Stomach (tissue), 9 donors: Measurements from ENCODE around the gene SP110. TPM values are rescaled to one million over a fixed set of nuclear protein-coding genes. Genes with fewer than 3 reads are reported as not detected.

Source experiments
- DNase-seq, 2 donors: peaks; one replicate each; pipeline versions ENCODE4 v3.0.0 to v3.0.0-alpha.2; 2013 to 2019
- H3K27ac ChIP-seq, 5 donors: fragments of 200-600 bp in 4 of 5; sonication (generic) in 4 of 5; one replicate each; pipeline ENCODE4 v1.5.1; 2013 to 2019; ENCODE audit warnings: mild to moderate bottlenecking in 1 of 5, moderate library complexity in 1 of 5
- H3K27me3 ChIP-seq, 3 donors: fragments of 200-600 bp; sonication (generic); one replicate each; pipeline ENCODE4 v1.5.1; 2017 to 2019; ENCODE audit warnings: mixed run types in 1 of 3
- H3K36me3 ChIP-seq, 4 donors: fragments of 200-600 bp; sonication (generic); 1 replicate in 3 of 4; 2 replicates in 1 of 4; pipeline ENCODE4 v1.5.1; 2016 to 2019
- H3K4me1 ChIP-seq, 4 donors: fragments of 200-600 bp; sonication (generic); one replicate each; pipeline ENCODE4 v1.5.1; 2016 to 2019
- H3K4me3 ChIP-seq, 4 donors: fragments of 200-600 bp; sonication (generic) in 3 of 4; one replicate each; pipeline ENCODE4 v1.5.1; 2016 to 2019; ENCODE audit warnings: mild to moderate bottlenecking in 1 of 4
- H3K9me3 ChIP-seq, 4 donors: fragments of 200-600 bp; sonication (generic); one replicate each; pipeline ENCODE4 v1.5.1; 2016 to 2019
- CTCF ChIP-seq, 7 experiments: fragments of 450-650 bp in 4 of 7; fragments of 200-600 bp in 3 of 7; sonication (generic) in 3 of 7; IDR thresholded peaks; one replicate each; pipeline ENCODE4 v1.5.1; 2016 to 2019; ENCODE audit warnings: antibody characterized with exemption in 7 of 7, control low read depth in 2 of 7, mild to moderate bottlenecking in 1 of 7
- EP300 ChIP-seq: sonication (generic); formaldehyde crosslinking; IDR thresholded peaks from one replicate; pipeline ENCODE4 v1.6.1; 2017; ENCODE audit warnings: antibody characterized with exemption
- POLR2A ChIP-seq, 4 donors: fragments of 450-650 bp; IDR thresholded peaks; one replicate each; pipeline ENCODE4 v1.6.1; 2016; ENCODE audit warnings: antibody characterized with exemption in 4 of 4, control low read depth in 2 of 4, mild to moderate bottlenecking in 1 of 4, moderate library complexity in 1 of 4
- POLR2AphosphoS5 ChIP-seq, 3 donors: sonication (generic); formaldehyde crosslinking; IDR thresholded peaks; one replicate each; pipeline ENCODE4 v1.6.1; 2016; ENCODE audit warnings: antibody characterized with exemption in 3 of 3
- WGBS, 5 donors: extraction: QIAGEN DNeasy Blood & Tissue Kit in 3 of 5; methylation state at CpG; one replicate each; pipeline versions ENCODE4 v1.1.5 to v1.1.7; 2013 to 2018; 5-methylcytosine and 5-hydroxymethylcytosine counted together
- intact Hi-C: fragments of 100-400 bp; cut with DNase I; formaldehyde crosslinking; loops from one replicate; pipeline ENCODE4 v1.15.1; 2023; ENCODE audit warnings: low total_unique reads
- polyA plus RNA-seq, 3 donors: library from polyadenylated mRNA; stranded (reverse); fragments of 200-250 nt; gene quantifications; one replicate each; pipeline ENCODE4 v1.2.3, GENCODE V29; 2013
- total RNA-seq, 5 donors: library from RNA; depleted of rRNA; stranded (reverse); fragments of >200 nt; gene quantifications; one replicate each; pipeline versions ENCODE4 v1.1.0 to v1.2.3, GENCODE V29; 2014 to 2016
- donor health status: healthy with polysubstance abuse.
- donor health status: Bipolar disorder and iron deficiency.
- donor health status: healthy.

The SP110 gene
- total and polyA plus RNA-seq, 8 donors = 4.6 to 40.4 (median 14.1) TPM

- TF ChIP-seq EP300 = no peak
- TF ChIP-seq CTCF (IDR thresholded peaks at IDR 0.05) = no peak
- TF ChIP-seq POLR2A (IDR thresholded peaks at IDR 0.05) = no peak
- TF ChIP-seq POLR2AphosphoS5 (IDR thresholded peaks at IDR 0.05) = no peak
- DNase-seq = no peak
- no peak overlapping the region for H3K27ac ChIP-seq
- intact Hi-C loops = no loop called here
- no peak overlapping the region for H3K4me3 ChIP-seq
- H3K36me3 ChIP-seq = peaks cover 32 to 54% (median 54%) of the 10 kb centered on the region in 4 donors
- 87 to 100% (median 98%) methylated on average over 1 of the region's 1 CpG for WGBS, 5 donors
- no peaks in the 10 kb centered on the region for H3K27me3 ChIP-seq
- H3K4me1 ChIP-seq = peaks cover 14 to 27% (median 22%) of the 10 kb centered on the region in 4 donors
- H3K9me3 ChIP-seq = no peaks in the 10 kb centered on the region
These were observed 3.3 kb downstream of the SP110 start for GRCh38 chr2:230216489-230216888.

- WGBS, 5 donors = 80 to 93% (median 84%) methylated on average over 1 of the region's 1 CpG
- no peak overlapping the region for H3K4me3 ChIP-seq
- H3K27me3 ChIP-seq = no peaks in the 10 kb centered on the region
- DNase-seq = no peak
- peaks cover 83 to 100% (median 99%) of the 10 kb centered on the region in 4 donors for H3K36me3 ChIP-seq
- no peaks in the 10 kb centered on the region for H3K4me1 ChIP-seq
- TF ChIP-seq POLR2AphosphoS5 (IDR thresholded peaks at IDR 0.05) = no peak
- no peak for TF ChIP-seq CTCF (IDR thresholded peaks at IDR 0.05)
- TF ChIP-seq POLR2A (IDR thresholded peaks at IDR 0.05) = no peak
- TF ChIP-seq EP300 = no peak
- intact Hi-C loops = no loop called here
- H3K9me3 ChIP-seq = no peaks in the 10 kb centered on the region
- no peak overlapping the region for H3K27ac ChIP-seq
These were observed 10.2 kb downstream of the SP110 start for GRCh38 chr2:230209422-230210051.

- H3K36me3 ChIP-seq = peaks cover 76 to 100% (median 99%) of the 10 kb centered on the region in 4 donors
- TF ChIP-seq EP300 (no peak), POLR2A (IDR thresholded peaks at IDR 0.05) (no peak), POLR2AphosphoS5 (IDR thresholded peaks at IDR 0.05) (no peak), CTCF (IDR thresholded peaks at IDR 0.05) (no peak)
- intact Hi-C loops = no loop called here
These were observed 11.2 kb downstream of the SP110 start for GRCh38 chr2:230208576-230208975.

GRCh38 chr2:230205721-230206120 is 14.1 kb downstream of the SP110 start:
- Histone ChIP-seq H3K27me3 (no peaks in the 10 kb centered on the region), H3K4me1 (no peaks in the 10 kb centered on the region), H3K27ac (no peak overlapping the region), H3K4me3 (no peak overlapping the region), H3K36me3 (peaks cover 57 to 100% (median 98%) of the 10 kb centered on the region in 4 donors), H3K9me3 (no peaks in the 10 kb centered on the region)
- intact Hi-C loops = no loop called here
- TF ChIP-seq EP300 = no peak
- no peak for TF ChIP-seq POLR2A (IDR thresholded peaks at IDR 0.05)
- TF ChIP-seq POLR2AphosphoS5 (IDR thresholded peaks at IDR 0.05) = no peak
- TF ChIP-seq CTCF (IDR thresholded peaks at IDR 0.05) = no peak
- no peak for DNase-seq
- 91 to 100% (median 95%) methylated on average over 2 of the region's 2 CpGs for WGBS, 5 donors

More at GRCh38 chr2:230208576-230208975, 11.2 kb downstream of the SP110 start:
- H3K9me3 ChIP-seq = no peaks in the 10 kb centered on the region
- no peaks in the 10 kb centered on the region for H3K27me3 ChIP-seq
- no peaks in the 10 kb centered on the region for H3K4me1 ChIP-seq
- no peak for DNase-seq
- no peak overlapping the region for H3K27ac ChIP-seq
- no peak overlapping the region for H3K4me3 ChIP-seq
